DOHH2 (cell line): Measurements from ENCODE around the gene MARK4.

Source experiments
- H3F3A ChIP-seq: fragments of 200-600 bp; sonication (generic), shearing (Covaris generic); 2 replicates; pipeline ENCODE4 v1.6.0; 2016; ENCODE audit warnings: antibody characterized with exemption, mild to moderate bottlenecking; ENCODE audit not compliant: control insufficient read depth, insufficient read depth
- H3K27ac ChIP-seq: fragments of 200-600 bp; sonication (generic); 2 replicates; pipeline ENCODE4 v1.5.1; 2014; ENCODE audit warnings: low read depth, mild to moderate bottlenecking, low read length, moderate library complexity
- H3K27me3 ChIP-seq: fragments of 200-600 bp; sonication (generic); 2 replicates; pipeline ENCODE4 v1.6.1; 2014; ENCODE audit warnings: mild to moderate bottlenecking, low read length, mixed read lengths; ENCODE audit not compliant: control insufficient read depth
- H3K36me3 ChIP-seq: fragments of 200-600 bp; sonication (generic); 2 replicates; pipeline ENCODE4 v1.6.1; 2014; ENCODE audit warnings: mild to moderate bottlenecking, low read length, moderate library complexity, mixed read lengths; ENCODE audit not compliant: control insufficient read depth
- H3K4me1 ChIP-seq: fragments of 200-600 bp; sonication (generic); 2 replicates; pipeline ENCODE4 v1.6.1; 2014; ENCODE audit warnings: mild to moderate bottlenecking, low read length, mixed read lengths; ENCODE audit not compliant: control insufficient read depth
- H3K4me2 ChIP-seq: fragments of 200-600 bp; sonication (generic); 2 replicates; pipeline ENCODE4 v1.6.0; 2014; ENCODE audit warnings: mild to moderate bottlenecking, low read length, moderate library complexity
- H3K4me3 ChIP-seq: fragments of 200-600 bp; sonication (generic); 2 replicates; pipeline ENCODE4 v1.5.1; 2014; ENCODE audit warnings: mild to moderate bottlenecking, low read length, mixed read lengths
- H3K79me2 ChIP-seq: fragments of 200-600 bp; sonication (generic); 2 replicates; pipeline ENCODE4 v1.6.1; 2014; ENCODE audit warnings: mild to moderate bottlenecking, low read length, mixed read lengths; ENCODE audit not compliant: control insufficient read depth
- H3K9me2 ChIP-seq: fragments of 200-600 bp; sonication (generic); replicated peaks from 2 replicates; pipeline ENCODE4 v1.6.1; 2014; ENCODE audit warnings: mild to moderate bottlenecking, low read length, mixed read lengths; ENCODE audit not compliant: control insufficient read depth
- H3K9me3 ChIP-seq: fragments of 200-600 bp; sonication (generic); 2 replicates; pipeline ENCODE4 v1.6.1; 2014; ENCODE audit warnings: antibody characterized with exemption, low read length, mixed read lengths; ENCODE audit not compliant: control insufficient read depth, insufficient read depth
- H4K20me1 ChIP-seq: fragments of 200-600 bp; sonication (generic); 2 replicates; pipeline ENCODE4 v1.6.0; 2014; ENCODE audit warnings: low read depth, mild to moderate bottlenecking, antibody characterized with exemption, low read length, moderate library complexity; ENCODE audit not compliant: control insufficient read depth, insufficient read depth
- EZH2phosphoT487 ChIP-seq: fragments of 200-600 bp; sonication (generic); IDR thresholded peaks from 2 replicates; pipeline ENCODE4 v1.6.1; 2017; ENCODE audit warnings: borderline replicate concordance, mild to moderate bottlenecking, antibody characterized with exemption, low read length, moderate library complexity, mixed read lengths
- TF ChIP-seq, protein P1 (sequence below): fragments of 200-600 bp; sonication (generic); IDR thresholded peaks from one replicate; pipeline ENCODE4 v1.5.1; 2014; ENCODE audit warnings: antibody characterized with exemption, mild to moderate bottlenecking, low read depth, low read length; ENCODE audit not compliant: poor library complexity, severe bottlenecking

Gene MARK4

GRCh38 chr19:45314708-45315245, 63.7 kb downstream of the MARK4 start:
- H3K27ac ChIP-seq: no peak overlapping the region
- no peaks in the 10 kb centered on the region for H3F3A ChIP-seq
- no peak overlapping the region for H3K4me3 ChIP-seq
- no peaks in the 10 kb centered on the region for H3K9me2 ChIP-seq
- H4K20me1 ChIP-seq: no peaks in the 10 kb centered on the region
- no peaks in the 10 kb centered on the region for H3K27me3 ChIP-seq
- H3K4me1 ChIP-seq: no peaks in the 10 kb centered on the region
- no peaks in the 10 kb centered on the region for H3K9me3 ChIP-seq
- H3K36me3 ChIP-seq: no peaks in the 10 kb centered on the region
- H3K4me2 ChIP-seq: no peak overlapping the region
- no peak for TF ChIP-seq EZH2phosphoT487
- TF ChIP-seq, protein P1, sequence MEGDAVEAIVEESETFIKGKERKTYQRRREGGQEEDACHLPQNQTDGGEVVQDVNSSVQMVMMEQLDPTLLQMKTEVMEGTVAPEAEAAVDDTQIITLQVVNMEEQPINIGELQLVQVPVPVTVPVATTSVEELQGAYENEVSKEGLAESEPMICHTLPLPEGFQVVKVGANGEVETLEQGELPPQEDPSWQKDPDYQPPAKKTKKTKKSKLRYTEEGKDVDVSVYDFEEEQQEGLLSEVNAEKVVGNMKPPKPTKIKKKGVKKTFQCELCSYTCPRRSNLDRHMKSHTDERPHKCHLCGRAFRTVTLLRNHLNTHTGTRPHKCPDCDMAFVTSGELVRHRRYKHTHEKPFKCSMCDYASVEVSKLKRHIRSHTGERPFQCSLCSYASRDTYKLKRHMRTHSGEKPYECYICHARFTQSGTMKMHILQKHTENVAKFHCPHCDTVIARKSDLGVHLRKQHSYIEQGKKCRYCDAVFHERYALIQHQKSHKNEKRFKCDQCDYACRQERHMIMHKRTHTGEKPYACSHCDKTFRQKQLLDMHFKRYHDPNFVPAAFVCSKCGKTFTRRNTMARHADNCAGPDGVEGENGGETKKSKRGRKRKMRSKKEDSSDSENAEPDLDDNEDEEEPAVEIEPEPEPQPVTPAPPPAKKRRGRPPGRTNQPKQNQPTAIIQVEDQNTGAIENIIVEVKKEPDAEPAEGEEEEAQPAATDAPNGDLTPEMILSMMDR: no peak
- no peaks in the 10 kb centered on the region for H3K79me2 ChIP-seq

DNA sequence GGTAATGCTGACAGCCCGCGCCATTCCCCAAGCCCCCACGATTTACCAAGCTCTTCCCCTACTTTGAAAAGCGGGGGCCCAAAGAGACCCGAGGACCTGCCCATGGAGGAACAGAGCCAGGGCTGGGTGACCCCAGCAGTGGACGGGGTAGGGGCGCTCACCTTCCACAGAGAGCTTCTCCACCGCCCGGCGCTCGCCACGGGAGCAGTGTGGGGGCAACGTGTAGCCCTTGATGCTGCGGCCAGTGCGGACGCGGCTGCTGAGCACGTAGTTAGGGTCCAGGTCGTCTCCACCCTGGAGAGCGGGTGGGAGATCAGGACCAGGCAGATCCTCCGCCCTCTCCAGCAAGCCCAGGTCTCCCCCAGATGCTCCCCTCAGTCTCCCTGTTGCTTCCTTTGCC, 64.2 kb downstream of the MARK4 start:
- Histone ChIP-seq H3K9me2 (no peaks in the 10 kb centered on the region), H3K4me1 (no peaks in the 10 kb centered on the region), H3K4me3 (no peak overlapping the region), H3K79me2 (no peaks in the 10 kb centered on the region), H3K36me3 (no peaks in the 10 kb centered on the region), H3K9me3 (no peaks in the 10 kb centered on the region), H4K20me1 (no peaks in the 10 kb centered on the region), H3K27ac (no peak overlapping the region), H3K4me2 (no peak overlapping the region), H3K27me3 (no peaks in the 10 kb centered on the region), H3F3A (no peaks in the 10 kb centered on the region)
- no peak for TF ChIP-seq EZH2phosphoT487
- TF ChIP-seq, protein P1: no peak

DNA sequence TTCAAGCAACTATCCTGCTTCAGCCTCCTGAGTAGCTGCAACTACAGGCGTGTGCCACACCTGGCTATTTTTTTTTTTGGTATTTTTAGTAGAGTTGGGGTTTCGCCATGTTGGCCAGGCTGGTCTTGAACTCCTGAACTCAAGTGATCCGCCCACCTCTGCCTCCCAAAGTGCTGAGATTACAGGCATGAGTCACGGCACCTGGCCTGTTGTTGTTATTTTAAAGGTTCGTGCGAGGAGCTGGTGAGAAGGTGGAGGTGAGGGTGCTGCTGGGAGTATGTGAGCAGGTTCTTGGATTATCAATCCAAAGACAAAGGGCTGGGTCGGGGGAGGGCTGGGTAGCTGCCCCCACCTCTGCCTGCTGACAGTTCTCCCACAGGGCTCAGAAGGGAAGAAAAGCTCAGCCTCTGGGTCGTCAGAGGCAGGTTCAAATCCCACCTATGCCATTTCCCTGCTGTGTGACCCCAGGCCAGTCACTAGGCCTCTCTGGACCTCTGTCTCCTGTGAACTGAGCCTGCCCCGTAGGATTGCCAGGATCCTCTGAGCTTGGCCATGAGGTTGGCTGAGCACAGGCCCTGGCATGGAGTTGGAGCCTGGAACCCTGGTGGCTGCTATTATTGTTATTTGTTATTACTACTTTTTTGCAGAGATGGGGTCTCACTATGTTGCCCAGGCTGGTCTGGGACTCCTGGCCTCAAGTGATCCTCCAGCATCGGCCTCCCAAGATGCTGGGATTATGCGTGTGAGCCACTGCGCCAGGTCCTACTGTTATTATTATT, 70.1 kb downstream of the MARK4 start:
- Histone ChIP-seq H3K79me2 (no peaks in the 10 kb centered on the region), H3K27ac (no peak overlapping the region), H3K9me3 (no peaks in the 10 kb centered on the region), H3K27me3 (peaks cover 17% of the 10 kb centered on the region), H3K36me3 (no peaks in the 10 kb centered on the region), H3K4me1 (peaks cover 5% of the 10 kb centered on the region), H3K9me2 (no peaks in the 10 kb centered on the region), H3F3A (no peaks in the 10 kb centered on the region), H3K4me3 (no peak overlapping the region), H3K4me2 (no peak overlapping the region), H4K20me1 (no peaks in the 10 kb centered on the region)
- no peak for TF ChIP-seq EZH2phosphoT487
- TF ChIP-seq, protein P1: no peak
